ENCODE measurements around the gene MAPRE3.

MAPRE3 gene

DNA sequence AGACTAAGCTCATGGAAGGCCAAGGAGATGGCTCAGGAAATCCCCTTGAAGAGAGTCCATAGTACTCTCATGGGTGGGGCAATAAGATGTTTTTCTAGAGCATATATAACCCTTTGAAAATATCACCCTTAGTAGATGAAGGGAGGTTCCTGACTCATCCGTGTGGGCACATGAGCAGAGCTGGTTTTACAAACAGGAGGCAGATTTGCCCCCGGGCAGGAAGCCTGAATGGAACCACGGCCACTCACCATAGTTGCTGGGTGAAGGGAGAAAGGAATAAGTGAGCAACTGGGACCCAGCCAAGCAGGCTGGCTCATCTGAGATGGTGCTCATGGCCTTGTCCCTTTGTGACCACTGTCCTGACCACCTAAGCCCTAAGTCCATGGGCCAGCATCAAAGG lies 29.0 kb upstream of the MAPRE3 start:
- TF ChIP-seq, protein P1, sequence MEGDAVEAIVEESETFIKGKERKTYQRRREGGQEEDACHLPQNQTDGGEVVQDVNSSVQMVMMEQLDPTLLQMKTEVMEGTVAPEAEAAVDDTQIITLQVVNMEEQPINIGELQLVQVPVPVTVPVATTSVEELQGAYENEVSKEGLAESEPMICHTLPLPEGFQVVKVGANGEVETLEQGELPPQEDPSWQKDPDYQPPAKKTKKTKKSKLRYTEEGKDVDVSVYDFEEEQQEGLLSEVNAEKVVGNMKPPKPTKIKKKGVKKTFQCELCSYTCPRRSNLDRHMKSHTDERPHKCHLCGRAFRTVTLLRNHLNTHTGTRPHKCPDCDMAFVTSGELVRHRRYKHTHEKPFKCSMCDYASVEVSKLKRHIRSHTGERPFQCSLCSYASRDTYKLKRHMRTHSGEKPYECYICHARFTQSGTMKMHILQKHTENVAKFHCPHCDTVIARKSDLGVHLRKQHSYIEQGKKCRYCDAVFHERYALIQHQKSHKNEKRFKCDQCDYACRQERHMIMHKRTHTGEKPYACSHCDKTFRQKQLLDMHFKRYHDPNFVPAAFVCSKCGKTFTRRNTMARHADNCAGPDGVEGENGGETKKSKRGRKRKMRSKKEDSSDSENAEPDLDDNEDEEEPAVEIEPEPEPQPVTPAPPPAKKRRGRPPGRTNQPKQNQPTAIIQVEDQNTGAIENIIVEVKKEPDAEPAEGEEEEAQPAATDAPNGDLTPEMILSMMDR (conservative IDR thresholded peaks at IDR 0.05): no peak
- no peak overlapping the region for H3K27ac ChIP-seq

DNA sequence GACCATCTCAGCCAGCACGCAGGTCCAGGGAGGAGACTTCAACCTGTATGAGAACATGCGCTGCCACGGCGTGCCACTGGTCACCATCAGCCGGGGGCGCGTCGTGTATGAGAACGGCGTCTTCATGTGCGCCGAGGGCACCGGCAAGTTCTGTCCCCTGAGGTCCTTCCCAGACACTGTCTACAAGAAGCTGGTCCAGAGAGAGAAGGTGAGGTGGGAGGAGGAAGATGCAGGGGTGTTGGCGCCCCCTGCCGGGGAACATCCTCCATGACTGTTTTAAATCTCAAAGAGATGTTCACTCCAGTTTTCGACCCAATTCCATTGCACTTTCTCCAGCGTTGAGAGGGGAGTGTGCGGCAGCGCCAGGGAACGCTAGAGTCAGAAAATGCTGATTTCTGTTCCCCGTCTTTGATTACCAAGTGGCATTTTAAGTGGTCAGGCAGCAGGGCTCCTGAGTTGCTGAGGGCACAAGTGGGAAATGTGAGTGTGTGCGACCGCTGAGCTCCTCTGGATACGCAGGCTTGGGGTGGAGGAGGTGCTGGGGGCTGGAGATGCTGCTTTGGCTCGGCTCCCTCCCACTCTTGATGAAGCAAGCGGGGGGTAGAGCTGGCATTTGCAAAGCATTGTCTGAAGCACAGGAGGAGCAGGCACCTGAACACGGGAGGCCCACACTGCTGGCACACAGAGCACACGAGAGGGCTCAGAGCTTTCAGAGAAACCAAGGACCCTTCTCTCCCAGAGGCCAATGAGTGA lies 27.7 kb upstream of the MAPRE3 start:
- no peak overlapping the region for H3K27ac ChIP-seq
- TF ChIP-seq, protein P1 (conservative IDR thresholded peaks at IDR 0.05): peak; percentile 91

DNA sequence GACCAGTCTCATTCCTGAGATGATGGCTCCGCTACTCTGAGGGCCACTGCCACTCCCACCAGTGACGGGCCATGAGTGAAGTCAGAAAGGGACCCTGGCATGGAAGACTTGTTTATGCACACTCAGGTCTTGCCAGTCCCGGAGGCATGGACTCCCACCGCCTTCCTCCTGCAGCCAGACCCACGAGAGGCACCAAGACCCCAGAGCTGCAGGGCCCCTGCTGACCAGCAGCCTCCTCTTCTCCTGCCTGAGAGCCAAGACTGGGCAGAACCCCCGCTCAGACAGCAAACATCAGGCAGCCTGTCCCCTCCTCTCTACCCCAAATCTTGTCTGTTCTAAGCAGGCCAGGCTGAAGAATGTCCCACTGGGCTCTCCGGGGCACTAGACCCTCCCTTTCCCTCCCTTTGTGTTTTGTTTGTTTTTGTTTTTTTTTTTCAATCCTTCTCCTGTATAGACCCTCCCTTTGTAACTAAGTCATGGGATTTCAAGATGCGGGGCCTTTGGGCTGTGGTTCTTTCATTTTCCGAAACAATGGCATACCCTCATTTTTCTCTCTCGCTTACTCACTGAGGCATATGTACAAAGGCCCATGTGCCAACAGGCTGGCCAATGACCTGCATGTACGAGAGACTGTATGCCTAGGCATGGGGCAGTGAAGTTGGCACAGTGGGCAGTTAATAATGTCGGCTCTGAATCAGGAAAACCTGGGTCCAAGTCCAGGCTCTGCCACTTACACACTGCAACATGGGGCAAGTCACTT lies 24.3 kb upstream of the MAPRE3 start:
- H3K27ac ChIP-seq: no peak overlapping the region
- TF ChIP-seq, protein P1 (conservative IDR thresholded peaks at IDR 0.05): no peak

DNA sequence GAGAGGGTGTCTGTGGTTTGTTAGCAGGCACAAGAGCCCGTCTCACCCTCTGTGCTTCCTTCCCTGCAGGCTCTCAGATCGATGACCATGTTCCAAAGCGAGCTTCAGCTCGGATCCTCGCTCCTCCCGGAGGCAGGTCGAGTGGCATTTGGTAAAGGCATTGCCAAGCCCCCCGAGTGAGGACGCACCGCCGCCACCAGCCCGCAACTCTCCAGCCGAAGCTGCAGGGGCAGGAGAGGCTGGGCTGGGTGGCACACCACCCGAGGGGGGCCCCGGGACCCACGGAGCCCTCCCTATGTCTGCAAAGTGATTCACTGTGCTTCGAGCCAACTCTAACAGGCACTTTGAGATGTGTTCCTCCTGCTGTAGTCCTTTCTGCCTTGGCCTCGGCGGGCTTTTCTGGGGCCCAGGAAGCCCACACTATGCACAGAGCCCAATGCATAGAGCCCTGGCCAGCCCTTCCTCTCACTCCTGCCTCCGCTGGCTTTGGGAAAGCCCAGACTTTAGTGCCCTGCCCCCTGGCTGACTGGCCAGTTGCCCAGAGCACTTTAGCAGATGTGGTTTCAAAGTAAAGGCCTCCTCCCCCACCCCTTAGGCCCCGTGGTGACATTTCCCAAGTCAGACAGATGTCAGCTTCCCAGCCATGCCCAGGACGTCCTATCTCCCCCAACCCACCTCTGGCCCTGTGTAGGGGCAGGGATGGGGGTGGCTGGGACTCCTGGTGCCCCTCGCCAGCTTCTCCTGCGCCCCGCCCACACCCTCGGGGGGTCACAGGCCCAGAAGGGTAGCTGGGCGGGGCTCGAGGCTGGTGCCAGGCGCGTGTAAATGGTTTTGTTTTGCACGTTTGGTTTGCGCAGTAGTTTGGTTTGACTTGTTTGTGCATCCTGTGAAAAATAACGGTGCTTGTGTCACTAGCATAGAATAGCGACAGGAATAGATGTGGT lies 23.3 kb upstream of the MAPRE3 start:
- no peak overlapping the region for H3K27ac ChIP-seq
- TF ChIP-seq, protein P1 (conservative IDR thresholded peaks at IDR 0.05): no peak

- H3K27ac ChIP-seq: no peak overlapping the region
- TF ChIP-seq, protein P1 (conservative IDR thresholded peaks at IDR 0.05): no peak
Observed at GRCh38 chr2:26948800-26949199, 21.6 kb upstream of the MAPRE3 start.

DNA sequence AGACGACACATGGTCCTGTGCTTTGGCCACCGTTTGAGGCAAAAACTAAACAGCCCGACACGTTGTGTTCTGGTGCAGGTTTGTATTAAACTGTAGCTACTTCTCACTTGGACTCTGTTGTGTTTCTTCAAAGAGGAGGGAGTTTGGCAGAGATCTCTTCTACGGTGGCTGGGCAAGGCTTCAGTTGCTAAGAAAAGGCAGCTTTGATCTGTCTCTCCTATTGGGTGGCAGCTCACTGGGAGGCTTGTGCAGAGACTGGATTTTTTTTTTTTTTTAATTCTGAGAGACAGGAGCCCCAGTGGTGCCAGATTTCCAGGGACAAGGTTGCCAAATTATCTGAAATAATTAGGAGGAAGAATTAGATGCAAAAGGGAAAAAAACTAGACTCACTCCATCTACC lies 20.2 kb upstream of the MAPRE3 start:
- H3K27ac ChIP-seq: no peak overlapping the region
- TF ChIP-seq, protein P1 (conservative IDR thresholded peaks at IDR 0.05): no peak

GRCh38 chr2:26951236-26951635 lies 19.2 kb upstream of the MAPRE3 start:
- H3K27ac ChIP-seq: no peak overlapping the region
- TF ChIP-seq, protein P1 (conservative IDR thresholded peaks at IDR 0.05): no peak

Measured in VCaP (cell line).